HepG2 (cell line): ENCODE measurements around the gene TERC. TPM values are rescaled to one million over a fixed set of nuclear protein-coding genes. Genes with fewer than 3 reads are reported as not detected.
A peak's percentile ranks its signal among the peaks of the same experiment; 100 is the strongest.

ENCODE experiments used
- ATAC-seq: fragments of 200-7000 bp; cut with Tn5 transposase; 3 replicates; pipeline ENCODE4 v1.9.1; 2020; ENCODE audit warnings: mild to moderate bottlenecking, moderate library complexity
- BruUV-seq: library from RNA; stranded (reverse); fragments of 400-500 nt; replicated peaks from 2 replicates; lab custom pipeline; 2021; lab: Mats Ljungman, UMichigan
- CTCF ChIA-PET: fragments of 300-600 bp; formaldehyde crosslinking; extraction: SDS; loops from one replicate; lab custom pipeline; 2021; ENCODE audit warnings: low total read pairs, inconsistent platforms, low intra/inter-chr PET ratio; lab: Yijun Ruan, JAX
- POLR2A ChIA-PET: fragments of 350-600 bp; sonication (Branson Sonifier 250); formaldehyde crosslinking; loops from one replicate; lab custom pipeline; 2020; ENCODE audit warnings: antibody characterized with exemption, inconsistent platforms; lab: Yijun Ruan, JAX
- DNase-seq: peaks from one replicate; pipeline ENCODE4 v3.0.0-alpha.2; 2015; ENCODE audit warnings: low spot score
- FAIRE-seq: peaks from 3 replicates; lab custom pipeline; 2011; peaks lifted over from hg19 to GRCh38; lab: Jason Lieb, UNC
- H2AFZ ChIP-seq: one replicate; pipeline ENCODE4 v1.6.1; 2011; ENCODE audit warnings: low read length, inconsistent platforms
- H3K27ac ChIP-seq: fragments of 300-600 bp; 3 replicates; pipeline ENCODE4 v1.8.0; 2011; ENCODE audit warnings: mixed run types, mild to moderate bottlenecking, mixed read lengths, low read length, inconsistent platforms; ENCODE audit not compliant: insufficient read depth; ENCODE audit errors: extremely low read length
- H3K27me3 ChIP-seq, 2 experiments: fragments of 200-600 bp in 1 of 2; 2 replicates in 1 of 2; 3 replicates in 1 of 2; pipeline versions ENCODE4 v1.6.0 to v1.8.0; 2011; ENCODE audit warnings: low read length in 2 of 2, mild to moderate bottlenecking in 2 of 2, moderate library complexity in 2 of 2, inconsistent platforms in 1 of 2; ENCODE audit not compliant: insufficient read depth in 2 of 2, control insufficient read depth in 1 of 2
- H3K36me3 ChIP-seq, 2 experiments: fragments of 200-600 bp in 1 of 2; replicated peaks in 1 of 2; 2 replicates in 1 of 2; 3 replicates in 1 of 2; pipeline versions ENCODE4 v1.5.1 to v1.8.0; 2011; ENCODE audit warnings: low read length in 2 of 2, inconsistent platforms in 1 of 2; ENCODE audit not compliant: insufficient read depth in 2 of 2, control insufficient read depth in 1 of 2
- H3K4me1 ChIP-seq: 2 replicates; pipeline ENCODE4 v1.5.1; 2012; ENCODE audit warnings: low read length, inconsistent platforms; ENCODE audit not compliant: insufficient read depth
- H3K4me2 ChIP-seq: 2 replicates; pipeline ENCODE4 v1.6.0; 2011; ENCODE audit warnings: low read depth, low read length, inconsistent platforms
- H3K4me3 ChIP-seq, 3 experiments: fragments of 200-600 bp in 1 of 3; sonication (generic), shearing (Covaris generic) in 1 of 3; replicated peaks in 1 of 3; 2 replicates each; pipeline ENCODE4 v1.5.1; 2011 to 2016; ENCODE audit warnings: low read length in 3 of 3, inconsistent platforms in 2 of 3, low read depth in 2 of 3, mild to moderate bottlenecking in 2 of 3, control low read depth in 1 of 3, mixed read lengths in 1 of 3; ENCODE audit not compliant: insufficient read depth in 1 of 3
- H3K79me2 ChIP-seq: one replicate; pipeline ENCODE4 v1.6.1; 2011; ENCODE audit warnings: low read length, inconsistent platforms; ENCODE audit not compliant: insufficient read depth
- H3K9ac ChIP-seq: 2 replicates; pipeline ENCODE4 v1.6.0; 2011; ENCODE audit warnings: mild to moderate bottlenecking, low read depth, low read length, inconsistent platforms; ENCODE audit not compliant: insufficient read depth
- H3K9me3 ChIP-seq: 2 replicates; pipeline ENCODE4 v1.5.1; 2012; ENCODE audit warnings: mild to moderate bottlenecking, low read length
- H4K20me1 ChIP-seq: 2 replicates; pipeline ENCODE4 v1.6.0; 2011; ENCODE audit warnings: inconsistent platforms, mild to moderate bottlenecking, low read length, moderate library complexity; ENCODE audit not compliant: insufficient read depth
- ARHGAP35 ChIP-seq: sonication (generic); formaldehyde crosslinking; IDR thresholded peaks from 2 replicates; pipeline ENCODE4 v1.9.0; 2022; ENCODE audit warnings: mild to moderate bottlenecking, inconsistent platforms, moderate library complexity, missing genetic modification reagents, borderline replicate concordance
- CAMTA2 ChIP-seq: sonication (generic); formaldehyde crosslinking; IDR thresholded peaks from 2 replicates; pipeline ENCODE4 v1.4.0; 2020; ENCODE audit warnings: mild to moderate bottlenecking, missing genetic modification reagents, borderline replicate concordance
- CEBPB ChIP-seq: IDR thresholded peaks from 2 replicates; pipeline ENCODE4 v1.6.1; 2011; ENCODE audit warnings: low read depth, low read length, improper control_type of control experiment, borderline replicate concordance
- IKZF1 ChIP-seq: fragments of 450-650 bp; IDR thresholded peaks from 2 replicates; pipeline ENCODE4 v1.7.1; 2016
- NCOA5 ChIP-seq: sonication (generic); formaldehyde crosslinking; IDR thresholded peaks from 2 replicates; pipeline ENCODE4 v1.4.0; 2020; ENCODE audit warnings: missing genetic modification reagents
- PHB2 ChIP-seq: fragments of 450-650 bp; IDR thresholded peaks from 2 replicates; pipeline ENCODE4 v1.6.1; 2018; ENCODE audit not compliant: partially characterized antibody
- SRF ChIP-seq: IDR thresholded peaks from 2 replicates; pipeline ENCODE4 v1.6.1; 2011; ENCODE audit warnings: mild to moderate bottlenecking, low read depth, low read length, moderate library complexity
- THYN1 ChIP-seq: sonication (generic); formaldehyde crosslinking; IDR thresholded peaks from 2 replicates; pipeline ENCODE4 v1.8.1; 2023; ENCODE audit warnings: low read depth, mild to moderate bottlenecking, moderate library complexity, missing genetic modification reagents, borderline replicate concordance
- ZBTB7A ChIP-seq: sonication (generic); formaldehyde crosslinking; IDR thresholded peaks from 2 replicates; pipeline ENCODE4 v1.8.0; 2022; ENCODE audit warnings: mild to moderate bottlenecking, missing genetic modification reagents
- ZC3H4 ChIP-seq: sonication (generic); formaldehyde crosslinking; IDR thresholded peaks from 2 replicates; pipeline ENCODE4 v1.4.0; 2020; ENCODE audit warnings: missing genetic modification reagents, borderline replicate concordance
- ZFP36L1 ChIP-seq: sonication (generic); formaldehyde crosslinking; IDR thresholded peaks from 2 replicates; pipeline ENCODE4 v1.8.0; 2022; ENCODE audit warnings: mild to moderate bottlenecking, missing genetic modification reagents, moderate library complexity
- ZFP82 ChIP-seq: sonication (generic); formaldehyde crosslinking; IDR thresholded peaks from 2 replicates; pipeline ENCODE4 v1.5.1; 2020; ENCODE audit warnings: mild to moderate bottlenecking, missing genetic modification reagents, borderline replicate concordance
- ZNF570 ChIP-seq: sonication (generic); formaldehyde crosslinking; IDR thresholded peaks from 2 replicates; pipeline ENCODE4 v1.4.0; 2020; ENCODE audit warnings: mild to moderate bottlenecking, missing genetic modification reagents, borderline replicate concordance
- ZNF703 ChIP-seq: sonication (generic); formaldehyde crosslinking; IDR thresholded peaks from 2 replicates; pipeline ENCODE4 v1.5.1; 2020; ENCODE audit warnings: missing genetic modification reagents, mild to moderate bottlenecking, moderate library complexity, borderline replicate concordance
- ZNF790 ChIP-seq: sonication (generic); formaldehyde crosslinking; IDR thresholded peaks from 2 replicates; pipeline ENCODE4 v1.8.0; 2022; ENCODE audit warnings: missing genetic modification reagents, mild to moderate bottlenecking, borderline replicate concordance
- WGBS: methylation state at CpG from one replicate; pipeline ENCODE4 v1.1.6; 2017; ENCODE audit warnings: low lambda C conversion rate; 5-methylcytosine and 5-hydroxymethylcytosine counted together
- in situ Hi-C: cut with HindIII; loops from 2 replicates; pipeline ENCODE4 v1.10.0; 2017; ENCODE audit warnings: low pct_unique_long_range_greater_than_20kb; ENCODE audit not compliant: extremely low pct_ligation_motif_present
- intact Hi-C: fragments of 100-400 bp; cut with micrococcal nuclease; formaldehyde crosslinking; loops from one replicate; pipeline ENCODE4 v1.10.0; 2022; ENCODE audit not compliant: unreplicated experiment
- polyA plus RNA-seq, 8 experiments: library from polyadenylated mRNA; depleted of rRNA in 3 of 8; stranded (reverse) in 7 of 8; unstranded in 1 of 8; fragments of >200 nt; fragmentation: Illumina TruSeq in 4 of 8; extraction: Trizol in 4 of 8; gene quantifications; 2 replicates each; pipeline versions ENCODE4 v1.2.1 to v1.2.3, GENCODE V29; 2011 to 2016; ENCODE audit warnings: low read depth in 4 of 8, missing spikeins in 1 of 8, mixed read lengths in 1 of 8; ENCODE audit not compliant: insufficient read depth in 1 of 8
- total RNA-seq, 5 experiments: library from RNA; depleted of rRNA; stranded (reverse); fragments of >200 nt; fragmentation: Illumina TruSeq; extraction: Trizol; gene quantifications; 2 replicates each; pipeline ENCODE4 v1.2.3, GENCODE V29; 2016; ENCODE audit warnings: low read depth in 1 of 5
- TF ChIP-seq, protein P1 (sequence below): IDR thresholded peaks from 2 replicates; pipeline ENCODE4 v1.6.1; 2016; ENCODE audit warnings: mild to moderate bottlenecking

TERC gene
- total and polyA plus RNA-seq, 2 of the 13 experiments (the other 11 are each of a cell fraction or from before 2014, with no cell fraction given): 1.3 to 74.6 TPM

DNA sequence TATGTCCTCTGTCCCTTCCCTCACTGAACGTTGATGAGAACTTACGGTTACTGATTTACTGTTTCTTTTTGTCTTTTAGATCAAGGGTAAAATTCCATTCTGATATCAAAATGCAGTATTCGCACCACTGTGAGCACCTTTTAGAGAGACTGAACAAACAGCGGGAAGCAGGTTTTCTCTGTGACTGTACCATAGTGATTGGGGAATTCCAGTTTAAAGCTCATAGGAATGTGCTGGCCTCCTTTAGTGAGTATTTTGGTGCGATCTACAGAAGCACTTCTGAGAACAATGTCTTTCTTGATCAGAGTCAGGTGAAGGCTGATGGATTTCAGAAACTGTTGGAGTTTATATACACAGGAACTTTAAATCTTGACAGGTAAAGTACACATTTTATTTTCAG is 9.3 kb upstream of the TERC start:
- TF ChIP-seq ZNF790: no peak
- no peak for TF ChIP-seq SRF
- ATAC-seq (no peak), FAIRE-seq (no peak), DNase-seq (no peak)
- ChIA-PET POLR2A (interaction anchor here (2.6 kb wide), 1 partner anchor 10 kb away, joined by 29 read pairs; the partner anchor contains the start of gene TERC), CTCF (no interaction called here)
- in situ Hi-C loops: no loop called here
- Histone ChIP-seq H3K79me2 (peaks cover 30% of the 10 kb centered on the region), H3K9me3 (no peaks in the 10 kb centered on the region), H3K4me2 (peak overlapping the region; percentile 92), H3K27me3 (peaks cover 0 to 3% of the 10 kb centered on the region in 2 experiments; a peak in 1 of 5 replicates), H3K4me1 (peaks cover 20% of the 10 kb centered on the region), H3K9ac (peak overlapping the region; percentile 92), H3K4me3 (peak overlapping the region; percentile 89 to 99 (median 98)), H2AFZ (no peak overlapping the region), H4K20me1 (no peaks in the 10 kb centered on the region), H3K36me3 (peaks cover 7 to 22% of the 10 kb centered on the region in 2 experiments), H3K27ac (peak overlapping the region; percentile 94)
- no TSS peak for BruUV-seq
- intact Hi-C loops: loop anchor here (5.0 kb wide), 1 partner anchor 912 kb away; no protein-coding TSS in a partner anchor
- WGBS: 39% methylated on average over 5 of the region's 5 CpGs

DNA sequence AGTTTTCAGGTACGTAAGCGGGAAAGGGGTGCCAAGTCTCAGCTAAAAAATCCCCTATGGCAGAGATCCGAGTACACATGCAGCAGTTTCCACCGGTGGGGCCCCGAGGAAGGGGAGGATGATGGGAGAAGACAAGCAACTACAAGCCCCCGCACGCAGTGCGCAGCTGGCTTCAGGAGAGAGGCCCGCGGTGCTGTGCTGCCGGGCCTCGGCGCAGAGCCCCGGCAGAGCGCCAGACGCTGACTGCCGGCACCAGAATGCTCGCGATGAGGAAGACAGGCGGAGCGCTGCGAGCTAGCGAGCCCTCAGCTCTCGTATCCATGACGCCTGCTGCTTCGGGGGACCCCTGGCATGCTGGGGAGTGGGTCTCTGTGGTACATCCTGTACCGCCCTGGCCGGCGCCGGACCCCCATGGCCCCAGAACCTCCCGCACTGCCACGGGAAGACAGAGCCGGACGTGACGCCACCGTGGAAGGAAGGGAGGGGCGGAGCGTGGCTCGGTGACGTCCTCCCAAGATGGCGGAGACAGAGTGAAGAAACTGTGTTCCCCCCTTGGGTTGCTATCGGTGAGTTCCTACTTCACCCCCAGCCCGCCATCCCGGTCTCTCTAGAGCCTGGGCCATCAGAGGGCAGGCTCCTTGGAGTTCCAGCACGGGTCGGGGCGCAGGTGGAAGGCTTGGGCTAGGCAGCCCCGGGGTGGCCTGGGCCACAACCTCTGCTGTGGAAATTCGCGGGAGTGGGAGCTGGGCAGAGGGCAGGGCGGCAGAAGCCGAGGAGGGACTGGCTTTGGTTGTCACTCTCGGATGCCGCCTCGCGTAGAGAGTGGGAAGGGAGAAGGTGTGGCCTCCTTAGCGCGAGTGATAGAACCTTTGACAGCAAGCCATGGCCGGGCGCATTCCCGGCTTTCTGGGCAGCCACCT is 8.3 kb upstream of the TERC start, which contains the start of gene MYNN:
Gene MYNN (plus strand): TSS at position 500 of the 920 bp plus-strand sequence. CDS start 900 bp downstream, outside the sequence.
- Histone ChIP-seq H3K9ac (peak within 1 kb of the TSS; percentile 92), H3K36me3 (peaks cover 6 to 15% of the 10 kb centered on the region in 2 experiments), H2AFZ (peak within 1 kb of the TSS; percentile 83), H3K27me3 (peaks cover 0 to 3% of the 10 kb centered on the region in 2 experiments; a peak in 1 of 5 replicates), H3K4me3 (peak within 1 kb of the TSS; percentile 89 to 99 (median 98)), H3K4me1 (peaks cover 20% of the 10 kb centered on the region), H3K4me2 (peak within 1 kb of the TSS; percentile 92), H4K20me1 (no peaks in the 10 kb centered on the region), H3K79me2 (peaks cover 30% of the 10 kb centered on the region), H3K27ac (peak within 1 kb of the TSS; percentile 94), H3K9me3 (no peaks in the 10 kb centered on the region)
- FAIRE-seq (peak; percentile 80), DNase-seq (peak; percentile 81), ATAC-seq (peak; percentile 88)
- BruUV-seq: TSS peak; percentile 97
- intact Hi-C loops (loop anchor here (1.0 to 5.0 kb wide), 3 partner anchors 10 to 911 kb away; no protein-coding TSS in a partner anchor), in situ Hi-C loops (no loop called here)
- WGBS: 1% methylated on average over 9 of the region's 61 CpGs
- POLR2A ChIA-PET: interaction anchor here (1.1 to 2.6 kb wide), 4 partner anchors 9 to 913 kb away, joined by 3 to 29 read pairs (median 4); partner anchors contain the start of genes SEC62 and TERC
- CTCF ChIA-PET: no interaction called here
- TF ChIP-seq THYN1 (CRISPR knock-in tag) (no peak), CEBPB (peak; percentile 16; the same call in 1 of the 2 replicates), CAMTA2 (CRISPR knock-in tag) (peak; percentile 89), IKZF1 (no peak), NCOA5 (CRISPR knock-in tag) (no peak), ZFP36L1 (peak; percentile 78), ZFP82 (peak; percentile 89), ZNF703 (CRISPR knock-in tag) (no peak), PHB2 (no peak), ZC3H4 (CRISPR knock-in tag) (no peak), ZNF570 (CRISPR knock-in tag) (no peak), ARHGAP35 (peak; percentile 81; the same call in 1 of the 2 replicates), ZBTB7A (CRISPR knock-in tag) (no peak; the same call in none of the 2 replicates)
- TF ChIP-seq, protein P1, sequence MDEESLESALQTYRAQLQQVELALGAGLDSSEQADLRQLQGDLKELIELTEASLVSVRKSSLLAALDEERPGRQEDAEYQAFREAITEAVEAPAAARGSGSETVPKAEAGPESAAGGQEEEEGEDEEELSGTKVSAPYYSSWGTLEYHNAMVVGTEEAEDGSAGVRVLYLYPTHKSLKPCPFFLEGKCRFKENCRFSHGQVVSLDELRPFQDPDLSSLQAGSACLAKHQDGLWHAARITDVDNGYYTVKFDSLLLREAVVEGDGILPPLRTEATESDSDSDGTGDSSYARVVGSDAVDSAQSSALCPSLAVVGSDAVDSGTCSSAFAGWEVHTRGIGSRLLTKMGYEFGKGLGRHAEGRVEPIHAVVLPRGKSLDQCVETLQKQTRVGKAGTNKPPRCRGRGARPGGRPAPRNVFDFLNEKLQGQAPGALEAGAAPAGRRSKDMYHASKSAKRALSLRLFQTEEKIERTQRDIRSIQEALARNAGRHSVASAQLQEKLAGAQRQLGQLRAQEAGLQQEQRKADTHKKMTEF (CRISPR knock-in tag): peak; percentile 90
